ENCODE measurements around the gene CNOT10.

GRCh38 chr3:32675650-32676049 lies 9.3 kb upstream of the CNOT10 start:
- TF ChIP-seq POLR2A (IDR thresholded peaks at IDR 0.05): no peak
- no peak for TF ChIP-seq CTCF (IDR thresholded peaks at IDR 0.05)
- TF ChIP-seq POLR2AphosphoS5 (IDR thresholded peaks at IDR 0.05; ENCODE audit: insufficient read depth in 1 of 2, low read depth in 1 of 2): no peak

Data from vagina (tissue), 2 donors.